Pancreas (tissue), 10 donors: ENCODE measurements around the gene THPO. TPM values are rescaled to one million over a fixed set of nuclear protein-coding genes. Genes with fewer than 3 reads are reported as not detected.
A peak's percentile ranks its signal among the peaks of the same experiment; 100 is the strongest.

Experiments
- ATAC-seq, 4 donors: fragments of 200-7000 bp; cut with Tn5 transposase; one replicate each; pipeline versions ENCODE4 v1.8.0 to v1.9.1; 2020; ENCODE audit warnings: mild to moderate bottlenecking in 4 of 4, moderate library complexity in 4 of 4
- DNase-seq, 6 donors: peaks; one replicate each; pipeline ENCODE4 v3.0.0-alpha.2; 2020
- FAIRE-seq: peaks from 2 replicates; lab custom pipeline; 2012; peaks lifted over from hg19 to GRCh38; lab: Jason Lieb, UNC
- H3K27ac ChIP-seq, 4 donors: fragments of 200-600 bp; sonication (generic); 1 replicate in 3 of 4; 2 replicates in 1 of 4; pipeline versions ENCODE4 v1.5.0 to v1.8.0; 2020
- H3K27me3 ChIP-seq, 4 donors: fragments of 200-600 bp; one replicate each; pipeline ENCODE4 v1.8.0; 2021
- H3K36me3 ChIP-seq, 3 donors: fragments of 200-600 bp; sonication (generic) in 1 of 3; one replicate each; pipeline versions ENCODE4 v1.5.0 to v1.8.0; 2020 to 2021
- H3K4me1 ChIP-seq, 3 donors: fragments of 200-600 bp; one replicate each; pipeline ENCODE4 v1.8.0; 2021
- H3K4me3 ChIP-seq, 4 donors: fragments of 200-600 bp; sonication (generic) in 2 of 4; one replicate each; pipeline versions ENCODE4 v1.5.0 to v1.8.0; 2020 to 2021
- H3K9me3 ChIP-seq, 4 donors: fragments of 200-600 bp; one replicate each; pipeline ENCODE4 v1.8.0; 2021
- whole genome bisulfite sequencing, 2 donors: extraction: QIAGEN DNeasy Blood & Tissue Kit; methylation state at CpG; one replicate each; pipeline ENCODE4 v1.1.7; 2013; 5-methylcytosine and 5-hydroxymethylcytosine counted together
- intact Hi-C, 3 donors: fragments of 100-400 bp; cut with DNase I; formaldehyde crosslinking; loops; one replicate each; pipeline versions ENCODE4 v1.11.1 to v1.14.2; 2022
- polyA plus RNA-seq, 2 donors: library from polyadenylated mRNA; stranded (reverse); fragments of 200-250 nt; gene quantifications; one replicate each; pipeline ENCODE4 v1.2.3, GENCODE V29; 2013
- total RNA-seq, 6 donors: library from RNA; stranded (reverse); fragmentation: NEBNext Ultra II Directional in 4 of 6; extraction: Animal tissue kit (Norgen Biotek cat#: 25700) in 4 of 6; gene quantifications; one replicate each; pipeline versions ENCODE4 v1.2.1 to v1.2.4, GENCODE V29; 2021 to 2023
- TF ChIP-seq, protein P1 (sequence below), 4 donors: fragments of 200-600 bp; sonication (generic) in 3 of 4; IDR thresholded peaks; one replicate each; pipeline versions ENCODE4 v1.5.0 to v1.8.0; 2021; ENCODE audit warnings: antibody characterized with exemption in 4 of 4
- donor health status: healthy with polysubstance abuse.
- donor health status: DM: no; HTN: no; CAD: no; lungs with moderate emphysema.
- donor health status: DM: no; HTN: no; CAD: no.
- donor health status: control.
- donor health status: control.
- donor health status: Bipolar disorder and iron deficiency.
- donor health status: DM: yes; HTN: yes; CAD: no.
- donor health status: DM: no; HTN: no; CAD: no.
- donor health status: DM: no; HTN: no; CAD: no.
- donor health status: DM: yes; HTN: yes; CAD: no.

Gene THPO
- total and polyA plus RNA-seq, 8 donors: 0.28 to 1.3 (median 0.54) TPM; not detected in 1

DNA sequence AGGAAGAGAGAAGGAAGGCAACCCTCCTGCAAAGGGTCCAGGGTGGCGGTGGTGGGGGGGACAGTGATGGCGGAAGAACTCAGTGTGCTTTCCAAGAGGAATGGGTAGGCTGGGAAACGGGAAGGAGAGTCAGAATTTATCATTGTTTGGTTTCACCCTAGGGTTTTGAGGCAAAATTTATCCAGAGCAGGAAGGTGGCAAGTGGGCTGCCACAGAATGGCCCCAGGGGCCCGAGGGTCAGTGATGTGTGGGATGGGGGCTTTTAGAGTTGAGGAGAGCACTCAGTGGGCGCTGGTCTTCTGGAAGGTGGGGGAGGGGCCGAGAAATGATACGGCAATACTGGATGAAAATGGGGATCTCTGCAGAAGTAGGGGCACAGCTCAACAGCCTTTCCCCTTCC is 40.0 kb downstream of the THPO start:
- H3K36me3 ChIP-seq: peaks cover 0 to 13% (median 6%) of the 10 kb centered on the region in 3 donors
- intact Hi-C loops: no loop called here
- TF ChIP-seq, protein P1, sequence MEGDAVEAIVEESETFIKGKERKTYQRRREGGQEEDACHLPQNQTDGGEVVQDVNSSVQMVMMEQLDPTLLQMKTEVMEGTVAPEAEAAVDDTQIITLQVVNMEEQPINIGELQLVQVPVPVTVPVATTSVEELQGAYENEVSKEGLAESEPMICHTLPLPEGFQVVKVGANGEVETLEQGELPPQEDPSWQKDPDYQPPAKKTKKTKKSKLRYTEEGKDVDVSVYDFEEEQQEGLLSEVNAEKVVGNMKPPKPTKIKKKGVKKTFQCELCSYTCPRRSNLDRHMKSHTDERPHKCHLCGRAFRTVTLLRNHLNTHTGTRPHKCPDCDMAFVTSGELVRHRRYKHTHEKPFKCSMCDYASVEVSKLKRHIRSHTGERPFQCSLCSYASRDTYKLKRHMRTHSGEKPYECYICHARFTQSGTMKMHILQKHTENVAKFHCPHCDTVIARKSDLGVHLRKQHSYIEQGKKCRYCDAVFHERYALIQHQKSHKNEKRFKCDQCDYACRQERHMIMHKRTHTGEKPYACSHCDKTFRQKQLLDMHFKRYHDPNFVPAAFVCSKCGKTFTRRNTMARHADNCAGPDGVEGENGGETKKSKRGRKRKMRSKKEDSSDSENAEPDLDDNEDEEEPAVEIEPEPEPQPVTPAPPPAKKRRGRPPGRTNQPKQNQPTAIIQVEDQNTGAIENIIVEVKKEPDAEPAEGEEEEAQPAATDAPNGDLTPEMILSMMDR (IDR thresholded peaks at IDR 0.05): no peak
- H3K27ac ChIP-seq: peak overlapping the region in 1 of 4 donors; percentile 93
- no peaks in the 10 kb centered on the region for H3K9me3 ChIP-seq
- no peaks in the 10 kb centered on the region for H3K27me3 ChIP-seq
- no peak for DNase-seq
- H3K4me1 ChIP-seq: peaks cover 0 to 11% (median 0%) of the 10 kb centered on the region in 3 donors
- no peak for ATAC-seq
- FAIRE-seq: no peak
- peak overlapping the region in 1 of 4 donors; percentile 19 for H3K4me3 ChIP-seq
- WGBS, 2 donors: 70 to 71% methylated on average over 7 of the region's 7 CpGs

DNA sequence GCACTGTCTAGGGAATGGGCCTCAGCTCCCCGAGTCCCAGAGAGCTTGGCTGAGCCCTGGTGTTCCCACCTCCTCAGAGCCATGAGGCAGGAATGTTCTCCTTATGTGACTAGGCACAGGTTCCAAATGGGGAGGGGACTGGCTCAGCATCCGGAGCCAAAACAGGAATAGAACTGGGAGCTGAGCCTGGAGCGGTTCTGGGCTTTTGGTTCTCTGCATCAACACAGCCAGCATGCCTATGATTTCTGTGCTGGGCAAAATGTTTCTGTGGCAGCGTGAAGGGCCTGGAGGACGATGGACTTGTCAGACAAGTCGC is 40.6 kb downstream of the THPO start, which contains the start of gene FAM131A:
TSS of gene FAM131A (plus strand) at position 202 of the 316 bp plus-strand sequence. CDS start at position 233, 31 bp downstream.
- Histone ChIP-seq H3K4me3 (peak within 1 kb of the TSS; percentile 51 to 80 (median 60)), H3K36me3 (peaks cover 0 to 19% (median 12%) of the 10 kb centered on the region in 3 donors), H3K9me3 (no peaks in the 10 kb centered on the region), H3K27ac (peak within 1 kb of the TSS; percentile 89 to 93 (median 92)), H3K4me1 (peaks cover 0 to 11% (median 0%) of the 10 kb centered on the region in 3 donors), H3K27me3 (no peaks in the 10 kb centered on the region)
- 64 to 73% methylated on average over 6 of the region's 6 CpGs for WGBS, 2 donors
- ATAC-seq (no peak), DNase-seq (peak in 1 of 6 donors; percentile 31), FAIRE-seq (no peak)
- intact Hi-C loops: no loop called here
- TF ChIP-seq, protein P1 (IDR thresholded peaks at IDR 0.05): no peak

DNA sequence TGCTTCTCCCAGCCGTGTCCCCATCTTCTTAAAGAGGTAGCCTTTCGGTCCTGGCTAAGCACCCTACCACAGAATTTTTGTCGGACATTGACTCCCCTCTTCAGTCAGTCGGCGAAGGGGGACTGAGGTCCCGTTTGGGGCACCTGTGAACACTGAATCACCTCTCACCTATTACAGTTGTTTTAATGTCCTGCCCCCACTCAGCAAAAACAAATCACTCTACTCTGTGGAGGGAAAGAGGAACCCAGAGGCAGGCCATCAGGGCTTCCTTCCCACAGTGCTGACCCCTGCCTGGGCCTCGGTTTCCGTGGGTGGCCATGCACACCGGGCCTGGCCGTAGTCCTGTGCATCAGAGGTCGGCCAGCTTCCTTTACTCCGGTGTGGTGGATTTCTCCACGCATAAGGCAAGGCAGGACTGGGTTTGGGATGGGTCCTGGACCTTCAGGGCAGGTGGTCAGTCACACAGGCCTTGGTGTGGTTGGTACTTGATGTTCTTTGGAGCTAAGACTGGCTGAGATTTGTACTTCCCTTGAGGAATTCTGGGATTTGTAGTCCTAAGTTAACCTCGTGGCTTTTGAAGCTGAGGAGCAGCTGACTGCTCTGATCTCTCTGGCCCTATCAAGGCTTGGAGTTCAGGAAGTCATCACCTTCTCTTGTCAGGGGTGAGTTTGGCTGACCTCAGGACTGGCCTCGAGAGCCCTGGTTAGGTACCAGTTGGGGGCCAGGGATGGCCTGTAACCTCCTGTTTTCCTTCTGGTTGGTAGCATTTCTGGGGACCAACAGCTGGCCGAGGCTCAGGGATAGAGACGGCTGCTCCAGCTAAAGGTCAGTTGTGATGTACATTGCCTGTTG is 41.2 kb downstream of the THPO start:
- Histone ChIP-seq H3K9me3 (no peaks in the 10 kb centered on the region), H3K4me1 (peaks cover 0 to 11% (median 0%) of the 10 kb centered on the region in 3 donors), H3K27me3 (no peaks in the 10 kb centered on the region), H3K27ac (peak overlapping the region; percentile 89 to 93 (median 92)), H3K36me3 (peaks cover 5 to 25% (median 17%) of the 10 kb centered on the region in 3 donors), H3K4me3 (peak overlapping the region; percentile 51 to 80 (median 60))
- peak; percentile 15 to 44 (median 27) for ATAC-seq
- TF ChIP-seq, protein P1 (IDR thresholded peaks at IDR 0.05): no peak
- intact Hi-C loops: no loop called here
- WGBS, 2 donors: 22 to 23% methylated on average over 17 of the region's 17 CpGs
- DNase-seq: peak in 2 of 6 donors; percentile 25 to 40
- FAIRE-seq: no peak

DNA sequence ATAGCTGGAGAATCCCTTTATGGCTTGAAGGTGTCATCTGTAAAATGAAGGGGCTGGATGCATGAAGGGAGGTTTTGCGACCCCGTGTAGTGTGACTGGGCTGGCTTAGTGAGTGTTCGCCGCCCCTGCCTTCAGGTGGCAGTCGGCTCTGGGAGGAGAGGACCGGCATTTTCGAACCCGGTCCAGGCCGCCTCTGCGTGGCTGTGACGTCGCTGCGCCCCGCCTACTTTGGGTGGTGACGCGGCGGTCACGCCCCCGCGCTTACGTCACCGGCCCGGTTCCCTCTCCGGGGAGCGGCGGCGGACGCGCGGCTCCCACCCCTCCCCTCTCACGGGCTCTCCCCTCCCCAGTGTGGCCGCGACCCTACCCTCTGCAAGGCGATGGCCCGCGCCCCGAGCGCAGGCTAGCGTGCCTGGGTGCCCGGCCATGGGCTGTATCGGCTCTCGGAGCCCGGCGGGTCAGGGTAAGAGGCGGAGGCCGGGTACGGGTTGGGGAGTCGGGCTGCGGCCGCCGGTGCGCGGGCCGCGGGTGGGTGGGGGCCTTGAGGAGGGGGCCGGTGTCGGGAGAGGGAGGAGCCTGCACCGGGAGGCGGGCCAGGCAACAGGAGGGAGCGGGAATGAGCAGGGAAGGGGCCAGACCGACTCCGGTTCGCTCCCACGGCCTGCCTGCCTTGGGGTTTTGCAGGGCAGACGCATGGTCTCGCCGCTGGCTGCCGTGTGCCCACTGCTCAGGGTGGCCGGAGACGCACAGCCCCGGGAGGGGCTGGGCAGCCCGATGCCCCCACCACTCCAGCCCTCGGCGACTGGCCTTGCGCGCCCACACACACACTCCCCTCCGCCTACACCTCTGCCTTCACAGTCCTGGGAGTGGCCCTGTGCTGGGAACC is 42.1 kb downstream of the THPO start:
- H3K27me3 ChIP-seq: no peaks in the 10 kb centered on the region
- peak overlapping the region; percentile 51 to 80 (median 60) for H3K4me3 ChIP-seq
- peak; percentile 85 to 86 (median 86) for ATAC-seq
- H3K36me3 ChIP-seq: peaks cover 7 to 34% (median 23%) of the 10 kb centered on the region in 3 donors
- no peak for FAIRE-seq
- peak overlapping the region; percentile 89 to 93 (median 92) for H3K27ac ChIP-seq
- no peaks in the 10 kb centered on the region for H3K9me3 ChIP-seq
- intact Hi-C loops: no loop called here
- peak; percentile 77 to 96 (median 89) for DNase-seq
- 1 to 3% methylated on average over 52 to 77 of the region's 77 CpGs for WGBS, 2 donors
- peaks cover 0 to 11% (median 0%) of the 10 kb centered on the region in 3 donors for H3K4me1 ChIP-seq
- TF ChIP-seq, protein P1 (IDR thresholded peaks at IDR 0.05): no peak
